Measurements from ENCODE around the gene TICRR.

The TICRR gene

DNA sequence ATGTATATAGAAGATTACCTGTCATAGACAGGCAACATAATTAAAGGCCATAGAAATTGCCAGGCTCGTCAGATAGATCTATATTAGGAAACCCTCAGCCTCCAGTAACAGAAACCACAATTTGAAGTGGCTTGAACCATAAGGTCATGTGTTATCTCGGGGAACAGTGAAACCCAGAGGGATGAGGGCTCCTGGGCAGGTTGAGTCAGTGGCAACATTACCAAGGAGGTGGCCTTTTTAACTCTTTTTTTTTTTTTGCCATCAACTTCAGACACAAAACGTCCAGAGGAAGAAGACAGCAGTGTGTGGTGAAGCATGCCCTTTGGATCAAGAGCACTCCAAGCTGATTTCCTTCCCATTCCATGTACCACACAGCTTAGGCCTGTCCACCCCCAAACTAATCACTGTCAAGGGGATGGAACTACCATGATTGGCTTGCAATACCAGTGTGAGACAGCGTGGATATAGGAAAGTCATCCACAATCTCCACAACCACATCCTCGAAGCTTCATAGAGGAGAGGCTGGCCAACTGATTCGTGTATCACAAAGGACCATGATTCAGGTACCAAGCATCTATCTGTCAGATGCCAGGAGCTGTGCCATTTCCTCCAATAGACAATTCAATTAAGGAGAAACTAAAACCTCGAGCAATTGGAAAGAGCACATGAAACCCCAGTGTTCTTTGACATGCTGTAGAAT, 81.0 kb downstream of the TICRR start:
- H3K4me3 ChIP-seq (ENCODE audit: control insufficient read depth, low read depth, low read length), result no peak overlapping the region
- no peak for DNase-seq (ENCODE audit: low read depth)

DNA sequence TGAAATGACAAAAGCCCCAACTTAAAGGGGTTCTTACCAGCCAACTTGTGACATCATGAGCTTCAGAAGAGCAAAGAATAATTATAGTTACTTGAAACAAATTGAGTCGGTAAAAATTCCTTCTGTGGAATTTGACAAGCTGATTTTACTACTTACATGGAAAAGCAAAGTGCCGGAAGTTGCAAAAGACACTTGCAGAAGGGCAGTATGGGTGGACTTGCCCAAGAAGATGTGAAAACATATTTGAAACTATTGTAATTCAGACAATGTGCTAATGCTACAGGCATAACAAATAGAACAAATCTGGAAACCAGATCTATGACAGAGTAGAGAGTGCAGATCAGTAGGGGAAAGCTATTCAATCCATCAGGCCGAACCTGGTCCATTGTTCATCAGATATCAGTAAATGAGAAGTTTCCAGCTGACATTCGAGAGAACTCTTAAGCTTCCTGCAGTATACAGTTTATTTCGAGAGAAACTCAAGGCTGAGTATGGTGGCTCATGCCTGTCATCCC, 82.5 kb downstream of the TICRR start:
- DNase-seq (ENCODE audit: low read depth), result no peak
- no peak overlapping the region for H3K4me3 ChIP-seq (ENCODE audit: control insufficient read depth, low read depth, low read length)
- TF ChIP-seq, protein P1, sequence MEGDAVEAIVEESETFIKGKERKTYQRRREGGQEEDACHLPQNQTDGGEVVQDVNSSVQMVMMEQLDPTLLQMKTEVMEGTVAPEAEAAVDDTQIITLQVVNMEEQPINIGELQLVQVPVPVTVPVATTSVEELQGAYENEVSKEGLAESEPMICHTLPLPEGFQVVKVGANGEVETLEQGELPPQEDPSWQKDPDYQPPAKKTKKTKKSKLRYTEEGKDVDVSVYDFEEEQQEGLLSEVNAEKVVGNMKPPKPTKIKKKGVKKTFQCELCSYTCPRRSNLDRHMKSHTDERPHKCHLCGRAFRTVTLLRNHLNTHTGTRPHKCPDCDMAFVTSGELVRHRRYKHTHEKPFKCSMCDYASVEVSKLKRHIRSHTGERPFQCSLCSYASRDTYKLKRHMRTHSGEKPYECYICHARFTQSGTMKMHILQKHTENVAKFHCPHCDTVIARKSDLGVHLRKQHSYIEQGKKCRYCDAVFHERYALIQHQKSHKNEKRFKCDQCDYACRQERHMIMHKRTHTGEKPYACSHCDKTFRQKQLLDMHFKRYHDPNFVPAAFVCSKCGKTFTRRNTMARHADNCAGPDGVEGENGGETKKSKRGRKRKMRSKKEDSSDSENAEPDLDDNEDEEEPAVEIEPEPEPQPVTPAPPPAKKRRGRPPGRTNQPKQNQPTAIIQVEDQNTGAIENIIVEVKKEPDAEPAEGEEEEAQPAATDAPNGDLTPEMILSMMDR (IDR thresholded peaks at IDR 0.05; ENCODE audit: control insufficient read depth, insufficient read depth, low read depth, low read length, missing control alignments), result no peak

More for the DNA sequence above, 81.0 kb downstream of the TICRR start:
- TF ChIP-seq, protein P1 (IDR thresholded peaks at IDR 0.05; ENCODE audit: control insufficient read depth, insufficient read depth, low read depth, low read length, missing control alignments), result no peak

DNA sequence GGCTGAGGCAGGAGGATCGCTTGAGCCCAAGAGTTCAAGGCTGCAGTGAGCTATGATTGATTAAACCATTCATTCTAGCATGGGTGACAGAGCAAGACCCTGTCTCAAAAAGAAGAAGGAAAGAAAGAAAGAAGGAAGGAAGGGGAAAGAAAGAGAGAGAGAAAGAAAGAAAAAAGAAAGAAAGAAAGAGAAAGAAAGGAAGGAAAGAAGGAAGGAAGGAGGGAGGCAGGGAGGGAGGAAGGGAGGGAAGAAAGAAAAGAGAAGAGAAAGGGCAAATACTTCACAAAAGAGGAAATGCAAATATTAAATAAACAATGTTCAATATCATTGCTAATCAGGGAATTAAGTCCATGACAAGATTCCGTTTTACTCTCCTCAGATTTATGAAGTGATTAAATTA, 84.0 kb downstream of the TICRR start:
- TF ChIP-seq, protein P1 (IDR thresholded peaks at IDR 0.05; ENCODE audit: control insufficient read depth, insufficient read depth, low read depth, low read length, missing control alignments), result no peak
- DNase-seq (ENCODE audit: low read depth), result no peak
- H3K4me3 ChIP-seq (ENCODE audit: control insufficient read depth, low read depth, low read length), result no peak overlapping the region

DNA sequence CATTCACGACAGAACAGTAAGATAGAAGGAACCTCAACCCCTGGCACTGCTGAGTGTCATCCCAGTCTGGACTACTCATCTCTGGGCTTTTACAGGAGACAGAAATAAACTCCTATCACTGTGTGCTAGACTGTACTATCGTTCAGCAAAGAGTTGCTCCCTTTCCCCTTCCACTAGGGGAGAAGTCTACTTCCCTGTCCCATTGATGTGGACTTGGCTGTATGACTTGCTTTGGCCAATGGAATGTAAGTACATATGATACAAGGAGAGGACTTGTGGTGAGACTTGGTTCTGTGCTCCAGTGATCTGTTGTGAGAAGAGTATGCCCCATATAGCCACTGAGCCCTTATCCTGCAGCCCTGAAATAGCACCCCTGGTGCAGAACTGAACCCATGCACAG, 85.3 kb downstream of the TICRR start:
- TF ChIP-seq, protein P1 (IDR thresholded peaks at IDR 0.05; ENCODE audit: control insufficient read depth, insufficient read depth, low read depth, low read length, missing control alignments), result no peak
- DNase-seq (ENCODE audit: low read depth), result no peak
- H3K4me3 ChIP-seq (ENCODE audit: control insufficient read depth, low read depth, low read length), result no peak overlapping the region

DNA sequence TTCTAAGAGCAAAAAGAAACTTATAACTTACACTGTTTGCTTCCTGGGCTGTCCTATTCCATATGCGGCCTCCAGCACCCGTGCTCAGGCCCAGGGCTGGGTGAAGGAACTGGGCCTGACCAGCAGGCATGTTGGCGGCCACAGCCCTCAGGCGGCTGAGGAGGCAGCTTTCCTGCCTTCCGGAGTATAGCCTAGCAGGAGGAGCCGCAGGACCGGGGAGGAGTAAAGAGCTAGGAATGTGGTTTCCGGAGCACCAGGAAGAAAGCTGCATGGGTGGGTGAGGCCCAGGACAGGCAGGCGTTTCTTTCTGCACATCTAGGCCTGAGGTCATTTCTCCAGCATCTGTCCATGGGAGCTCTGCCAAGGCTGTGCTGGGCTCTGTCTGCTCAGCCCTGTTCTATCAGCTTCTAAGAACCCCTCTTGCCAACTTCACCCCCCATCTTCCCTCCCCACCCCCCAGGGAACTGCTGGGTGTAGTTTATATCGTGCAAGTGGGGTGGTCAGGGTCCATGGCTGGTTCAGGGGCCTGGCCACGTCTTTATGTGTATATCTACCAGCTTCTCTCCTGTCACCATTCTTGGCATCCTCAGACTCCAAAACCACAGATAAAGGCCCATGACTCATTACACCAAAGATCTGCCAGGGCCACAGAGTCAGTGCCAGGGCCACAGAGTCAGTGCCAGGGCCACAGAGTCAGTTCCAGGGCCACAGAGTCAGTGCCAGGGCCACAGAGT, 87.8 kb downstream of the TICRR start:
- no peak overlapping the region for H3K4me3 ChIP-seq (ENCODE audit: control insufficient read depth, low read depth, low read length)
- TF ChIP-seq, protein P1 (IDR thresholded peaks at IDR 0.05; ENCODE audit: control insufficient read depth, insufficient read depth, low read depth, low read length, missing control alignments), result no peak
- peak; percentile 69 for DNase-seq (ENCODE audit: low read depth)

DNA sequence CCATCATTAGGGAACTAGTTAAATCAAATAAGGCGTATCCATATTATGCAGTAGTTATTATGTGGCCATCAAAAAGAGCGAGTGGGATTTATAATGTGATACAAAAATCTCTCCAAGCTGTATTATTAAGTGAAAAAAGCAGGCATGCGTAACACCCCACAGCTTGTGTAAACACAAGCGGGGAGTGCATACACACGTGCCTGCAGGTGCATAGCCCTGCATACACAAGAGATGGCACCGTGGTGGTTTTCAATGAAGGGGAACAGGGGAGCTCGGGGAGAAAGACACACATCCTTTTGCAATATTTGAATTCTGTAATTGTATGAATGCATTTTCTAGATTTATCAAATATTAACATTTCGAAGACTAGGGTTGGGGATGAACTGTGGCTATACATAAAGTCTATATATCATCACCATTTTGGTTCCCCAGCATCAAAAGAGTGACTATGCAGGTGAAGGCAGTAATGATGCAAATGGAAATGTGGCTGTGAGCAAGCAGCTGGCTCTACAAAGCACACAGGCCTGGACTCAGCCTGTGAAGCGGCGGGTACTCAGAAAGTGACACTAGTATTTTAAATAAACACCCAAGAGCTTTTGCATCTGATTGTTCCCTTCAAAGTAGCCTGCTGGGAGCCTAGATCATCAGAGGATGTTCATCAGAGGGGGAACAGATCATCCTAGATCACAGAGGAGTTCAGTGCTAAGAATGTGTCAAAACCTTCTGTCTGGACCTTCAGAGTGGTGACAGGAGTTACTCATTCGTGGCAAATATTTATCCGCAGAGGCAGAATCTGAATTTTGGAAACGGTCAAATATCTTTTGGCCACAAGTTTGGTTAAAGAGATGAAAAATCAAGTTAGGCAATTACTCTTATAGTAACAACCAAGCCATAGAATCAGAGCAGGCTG, 89.4 kb downstream of the TICRR start:
- no peak overlapping the region; the same call in 1 of the 2 replicates for H3K4me3 ChIP-seq (ENCODE audit: control insufficient read depth, low read depth, low read length)
- TF ChIP-seq, protein P1 (IDR thresholded peaks at IDR 0.05; ENCODE audit: control insufficient read depth, insufficient read depth, low read depth, low read length, missing control alignments), result no peak
- DNase-seq (ENCODE audit: low read depth), result no peak
